Peyer's patch (tissue), 4 donors: ENCODE data around the gene FITM1.

Experiments
- POLR2A ChIP-seq, 2 donors: fragments of 450-650 bp; IDR thresholded peaks; one replicate each; pipeline ENCODE4 v1.5.1; 2017; ENCODE audit warnings: antibody characterized with exemption in 2 of 2, mild to moderate bottlenecking in 2 of 2, moderate library complexity in 2 of 2
- TF ChIP-seq, protein P1 (sequence below), 6 experiments: fragments of 450-650 bp in 4 of 6; fragments of 200-600 bp in 2 of 6; sonication (generic) in 1 of 6; IDR thresholded peaks; one replicate each; pipeline ENCODE4 v1.5.1; 2017 to 2019; ENCODE audit warnings: antibody characterized with exemption in 6 of 6, mild to moderate bottlenecking in 3 of 6, moderate library complexity in 1 of 6

DNA sequence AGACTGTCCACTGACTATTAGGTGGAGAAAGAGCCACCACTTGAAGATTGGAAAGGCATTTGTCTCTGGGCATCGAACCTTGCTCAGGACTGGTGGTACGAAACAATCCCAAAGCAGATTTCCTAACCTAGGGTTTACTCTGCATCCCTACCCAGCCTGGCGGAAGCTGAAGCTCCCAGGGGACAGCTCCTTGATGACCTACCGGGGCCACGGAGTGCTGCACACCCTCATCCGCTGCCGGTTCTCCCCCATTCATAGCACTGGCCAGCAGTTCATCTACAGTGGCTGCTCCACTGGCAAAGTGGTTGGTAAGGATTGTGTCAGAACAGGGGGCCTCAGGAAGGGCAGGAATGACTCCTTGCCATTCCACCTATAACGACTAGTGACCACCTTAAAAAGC, 9.2 kb upstream of the FITM1 start:
- TF ChIP-seq, protein P1, sequence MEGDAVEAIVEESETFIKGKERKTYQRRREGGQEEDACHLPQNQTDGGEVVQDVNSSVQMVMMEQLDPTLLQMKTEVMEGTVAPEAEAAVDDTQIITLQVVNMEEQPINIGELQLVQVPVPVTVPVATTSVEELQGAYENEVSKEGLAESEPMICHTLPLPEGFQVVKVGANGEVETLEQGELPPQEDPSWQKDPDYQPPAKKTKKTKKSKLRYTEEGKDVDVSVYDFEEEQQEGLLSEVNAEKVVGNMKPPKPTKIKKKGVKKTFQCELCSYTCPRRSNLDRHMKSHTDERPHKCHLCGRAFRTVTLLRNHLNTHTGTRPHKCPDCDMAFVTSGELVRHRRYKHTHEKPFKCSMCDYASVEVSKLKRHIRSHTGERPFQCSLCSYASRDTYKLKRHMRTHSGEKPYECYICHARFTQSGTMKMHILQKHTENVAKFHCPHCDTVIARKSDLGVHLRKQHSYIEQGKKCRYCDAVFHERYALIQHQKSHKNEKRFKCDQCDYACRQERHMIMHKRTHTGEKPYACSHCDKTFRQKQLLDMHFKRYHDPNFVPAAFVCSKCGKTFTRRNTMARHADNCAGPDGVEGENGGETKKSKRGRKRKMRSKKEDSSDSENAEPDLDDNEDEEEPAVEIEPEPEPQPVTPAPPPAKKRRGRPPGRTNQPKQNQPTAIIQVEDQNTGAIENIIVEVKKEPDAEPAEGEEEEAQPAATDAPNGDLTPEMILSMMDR (IDR thresholded peaks at IDR 0.05) = no peak
- TF ChIP-seq POLR2A (IDR thresholded peaks at IDR 0.05) = no peak
